Activated CD8-positive, alpha-beta memory T cell treated with anti-CD3 and anti-CD28 coated beads for 36 hours (primary cell): ENCODE data around the gene HTRA2. TPM values are rescaled to one million over a fixed set of nuclear protein-coding genes. Genes with fewer than 3 reads are reported as not detected.

Source experiments
- total RNA-seq, 2 experiments: library from RNA; stranded (reverse); gene quantifications; one replicate each; pipeline ENCODE4 v1.2.3, GENCODE V29; 2021

The HTRA2 gene
- total RNA-seq, 2 experiments from 2014 or later, result 77.0 to 79.0 TPM

Other genes starting within 250 kb of the HTRA2 start
- 1 to 10 TPM; 1.2 to 1.6 TPM for gene SLC4A5, start 186.5 kb upstream of the HTRA2 start, total RNA-seq
- gene DCTN1, start 149.6 kb upstream of the HTRA2 start, total RNA-seq, result 100 to 1,000 TPM in 1 of 2 experiments, 10 to 100 TPM in 1; 92.9 to 102 TPM
- gene C2orf81, start 108.3 kb upstream of the HTRA2 start, total RNA-seq, result 1 to 10 TPM; 3.1 to 3.8 TPM
- gene WDR54, start 108.2 kb upstream of the HTRA2 start, total RNA-seq, result 100 to 1,000 TPM; 101 to 102 TPM
- 1 to 10 TPM; 1.2 to 1.6 TPM for gene RTKN, start 88.0 kb upstream of the HTRA2 start, total RNA-seq
- 10 to 100 TPM; 40.4 to 41.1 TPM for gene INO80B, start 74.8 kb upstream of the HTRA2 start, total RNA-seq
- 10 to 100 TPM; 24.9 to 28.7 TPM for gene WBP1, start 71.5 kb upstream of the HTRA2 start, total RNA-seq
- gene MOGS, start 64.6 kb upstream of the HTRA2 start, total RNA-seq, result 10 to 100 TPM; 82.6 to 83.9 TPM
- gene MRPL53, start 57.3 kb upstream of the HTRA2 start, total RNA-seq, result 100 to 1,000 TPM; 116 to 120 TPM
- 10 to 100 TPM; 18.9 to 20.2 TPM for gene CCDC142, start 46.9 kb upstream of the HTRA2 start, total RNA-seq
- gene TTC31, start 46.9 kb upstream of the HTRA2 start, total RNA-seq, result 10 to 100 TPM; 22.9 to 23.5 TPM
- under 1 TPM; 0.36 to 0.51 TPM for gene LBX2, start 30.3 kb upstream of the HTRA2 start, total RNA-seq
- gene PCGF1, start 22.2 kb upstream of the HTRA2 start, total RNA-seq, result 10 to 100 TPM; 23.8 to 26.1 TPM
- under 1 TPM; 0.25 TPM for gene TLX2, start 15.5 kb upstream of the HTRA2 start, total RNA-seq
- under 1 TPM; 0.75 to 0.91 TPM for gene DQX1, start 3.7 kb upstream of the HTRA2 start, total RNA-seq
- 100 to 1,000 TPM; 200 to 208 TPM for gene AUP1, start 227 bp upstream of the HTRA2 start, total RNA-seq
- 1 to 10 TPM; 1.4 to 1.6 TPM for gene LOXL3, start 24.0 kb downstream of the HTRA2 start, total RNA-seq
- 10 to 100 TPM; 22.5 to 22.7 TPM for gene DOK1, start 24.8 kb downstream of the HTRA2 start, total RNA-seq
- not detected for gene M1AP, start 118.4 kb downstream of the HTRA2 start, total RNA-seq
- gene SEMA4F, start 124.3 kb downstream of the HTRA2 start, total RNA-seq, result 1 to 10 TPM; 5.2 to 5.9 TPM